HG02870 (cell line): Measurements from ENCODE around the gene TTC16.
"Not testable (repeated sequence)": the region's sequence is repeated elsewhere in the genome, so short reads cannot be mapped to it uniquely, and the experiment has no call there.

Source experiments
- ATAC-seq: cut with Tn5 transposase; IDR thresholded peaks from one replicate; pipeline ENCODE4 v1.9.1; 2021; ENCODE audit warnings: mild to moderate bottlenecking, moderate library complexity; ENCODE audit not compliant: unreplicated experiment

The TTC16 gene

DNA sequence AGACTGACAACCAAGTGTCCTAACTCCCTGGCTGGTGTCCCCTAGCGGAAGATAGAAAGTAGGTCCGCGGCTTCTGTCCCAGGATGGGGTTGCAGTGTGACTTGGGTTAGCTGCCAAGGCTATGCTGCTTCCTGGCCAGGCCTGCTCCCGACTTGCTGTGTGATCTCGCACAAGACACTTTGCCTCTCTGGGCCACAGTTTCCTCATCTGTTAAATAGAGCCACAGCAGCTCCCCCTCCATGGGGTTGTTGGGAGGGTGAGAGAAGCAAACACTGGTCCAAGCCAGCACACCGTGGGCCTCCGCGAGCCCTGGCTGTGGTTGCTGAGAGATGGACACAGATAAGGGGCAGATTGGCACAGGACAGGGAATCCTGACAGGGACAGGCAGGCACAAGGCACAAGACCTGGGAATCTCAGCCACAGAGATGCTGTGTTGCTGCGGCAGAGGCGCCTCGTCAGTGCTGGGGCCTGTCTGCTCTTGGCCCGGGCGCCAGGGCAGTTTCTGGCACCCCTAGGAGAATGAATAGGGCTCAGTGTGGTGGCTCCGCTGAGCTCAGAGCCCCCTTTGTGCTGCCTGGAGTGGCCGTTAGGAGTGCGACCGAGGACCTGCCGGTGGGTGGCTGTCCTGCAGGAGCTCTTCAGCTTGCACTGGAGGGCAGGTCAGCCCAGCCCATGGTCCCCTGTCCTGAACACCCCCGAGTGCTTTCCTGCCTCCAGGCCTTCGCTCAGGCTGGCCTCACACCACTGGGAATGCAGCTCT, 64.4 kb downstream of the TTC16 start:
- no peak for ATAC-seq

GRCh38 chr9:127780909-127781308, 65.0 kb downstream of the TTC16 start:
- not testable (repeated sequence) for ATAC-seq
